ENCODE data around the gene OR2AJ1.
A peak's percentile ranks its signal among the peaks of the same experiment; 100 is the strongest.

OR2AJ1 gene, protein sequence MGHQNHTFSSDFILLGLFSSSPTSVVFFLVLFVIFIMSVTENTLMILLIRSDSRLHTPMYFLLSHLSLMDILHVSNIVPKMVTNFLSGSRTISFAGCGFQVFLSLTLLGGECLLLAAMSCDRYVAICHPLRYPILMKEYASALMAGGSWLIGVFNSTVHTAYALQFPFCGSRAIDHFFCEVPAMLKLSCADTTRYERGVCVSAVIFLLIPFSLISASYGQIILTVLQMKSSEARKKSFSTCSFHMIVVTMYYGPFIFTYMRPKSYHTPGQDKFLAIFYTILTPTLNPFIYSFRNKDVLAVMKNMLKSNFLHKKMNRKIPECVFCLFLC

DNA sequence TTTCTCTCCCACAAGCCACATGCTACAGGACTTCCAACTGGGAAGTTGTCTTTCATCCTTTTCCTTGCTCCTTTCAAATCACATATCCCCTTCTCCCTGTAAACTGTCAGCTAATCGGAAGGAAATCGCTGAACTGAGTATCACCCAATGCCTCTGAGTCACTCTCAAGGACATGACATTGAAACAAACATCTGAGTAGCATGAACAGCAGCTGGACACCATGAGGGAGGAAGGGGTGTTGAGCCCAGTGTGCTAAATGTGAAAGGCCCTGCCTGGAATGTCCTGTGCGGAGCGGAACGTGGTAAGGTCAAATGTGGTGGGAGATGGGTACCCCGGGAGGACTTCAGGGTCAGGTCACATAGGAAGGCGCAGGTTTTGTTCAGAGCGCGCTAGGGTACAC is at the start of gene OR2AJ1:
TSS of gene OR2AJ1 (plus strand) at position 22 of the 400 bp plus-strand sequence. CDS start 8,880 bp downstream, outside the sequence.
- DNase-seq: no peak

DNA sequence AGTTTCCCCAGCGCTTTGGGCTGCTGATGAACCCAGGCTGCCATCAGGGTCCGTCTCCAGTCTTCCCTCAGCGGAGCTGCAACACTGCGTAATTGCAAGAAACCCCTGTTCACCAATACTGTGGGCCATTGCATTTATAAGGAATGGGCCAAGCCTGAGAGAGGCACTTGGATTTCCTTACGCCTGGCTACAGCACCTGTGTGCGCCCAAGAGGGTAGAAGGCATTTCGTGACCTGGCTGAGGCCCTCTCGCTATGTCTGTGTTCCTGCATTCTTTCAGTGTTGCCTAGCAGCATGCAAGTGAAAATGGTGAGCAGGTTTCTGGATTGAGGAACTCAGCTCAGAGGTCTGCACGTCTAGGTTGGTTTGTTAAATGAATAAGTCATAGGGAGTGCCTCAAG is 41.3 kb upstream of the OR2AJ1 start:
- no peak for DNase-seq

DNA sequence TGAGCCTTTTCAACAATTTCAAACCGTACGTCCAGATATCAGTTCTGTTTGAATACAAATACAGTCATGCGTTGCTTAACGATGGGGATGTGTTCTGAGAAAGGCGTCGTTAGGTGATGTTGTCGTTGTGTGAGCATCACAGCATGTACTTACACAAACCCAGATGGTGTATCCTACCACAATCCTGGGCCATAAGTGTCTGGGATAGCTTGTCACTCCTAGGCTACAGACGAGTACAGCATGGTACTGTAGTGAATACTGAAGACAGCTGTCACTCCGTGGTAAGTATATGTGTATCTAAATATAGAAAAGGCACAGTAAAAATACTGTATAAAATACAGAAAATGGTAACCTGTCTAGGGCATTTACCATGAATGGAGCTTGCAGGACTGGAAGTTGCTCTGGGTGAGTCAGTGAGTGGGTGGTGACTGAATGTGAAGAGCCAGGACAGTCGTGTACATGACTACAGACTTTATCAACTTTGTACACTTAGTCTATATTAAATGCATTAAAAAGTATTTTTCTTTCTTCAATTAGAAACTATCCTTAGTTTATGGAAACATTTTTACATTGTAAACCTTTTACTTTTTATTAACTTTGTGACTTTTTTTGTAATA is 39.8 kb upstream of the OR2AJ1 start:
- no peak for DNase-seq

DNA sequence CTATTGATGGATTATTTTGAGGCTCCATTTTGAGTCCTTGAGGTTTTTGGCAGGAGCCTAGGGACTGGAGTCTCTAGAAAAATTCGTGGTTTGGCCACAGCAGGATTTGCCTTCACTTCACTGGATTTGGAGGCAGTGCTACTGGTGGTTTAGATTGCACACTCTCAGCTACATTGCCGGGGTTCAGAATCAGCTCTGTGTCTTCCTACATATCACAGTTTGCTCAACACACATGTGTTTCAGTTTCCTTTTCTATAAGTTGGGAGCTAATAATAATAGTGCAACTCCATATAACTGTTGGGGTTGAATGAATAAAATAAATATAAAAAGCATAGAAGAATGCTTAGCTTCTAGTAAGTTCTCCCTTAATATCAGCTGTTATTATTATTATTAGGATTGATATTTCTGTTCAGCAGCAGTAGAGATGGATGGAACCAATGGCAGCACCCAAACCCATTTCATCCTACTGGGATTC is 29.5 kb upstream of the OR2AJ1 start, which contains the start of gene OR2W3:
TSS of gene OR2W3 (plus strand) at position 425 of the 475 bp plus-strand sequence. CDS start at position 425, 0 bp downstream.
- no peak for DNase-seq

DNA sequence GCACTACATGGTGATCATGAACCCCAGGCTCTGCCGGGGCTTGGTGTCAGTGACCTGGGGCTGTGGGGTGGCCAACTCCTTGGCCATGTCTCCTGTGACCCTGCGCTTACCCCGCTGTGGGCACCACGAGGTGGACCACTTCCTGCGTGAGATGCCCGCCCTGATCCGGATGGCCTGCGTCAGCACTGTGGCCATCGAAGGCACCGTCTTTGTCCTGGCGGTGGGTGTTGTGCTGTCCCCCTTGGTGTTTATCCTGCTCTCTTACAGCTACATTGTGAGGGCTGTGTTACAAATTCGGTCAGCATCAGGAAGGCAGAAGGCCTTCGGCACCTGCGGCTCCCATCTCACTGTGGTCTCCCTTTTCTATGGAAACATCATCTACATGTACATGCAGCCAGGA is 28.7 kb upstream of the OR2AJ1 start:
- no peak for DNase-seq

DNA sequence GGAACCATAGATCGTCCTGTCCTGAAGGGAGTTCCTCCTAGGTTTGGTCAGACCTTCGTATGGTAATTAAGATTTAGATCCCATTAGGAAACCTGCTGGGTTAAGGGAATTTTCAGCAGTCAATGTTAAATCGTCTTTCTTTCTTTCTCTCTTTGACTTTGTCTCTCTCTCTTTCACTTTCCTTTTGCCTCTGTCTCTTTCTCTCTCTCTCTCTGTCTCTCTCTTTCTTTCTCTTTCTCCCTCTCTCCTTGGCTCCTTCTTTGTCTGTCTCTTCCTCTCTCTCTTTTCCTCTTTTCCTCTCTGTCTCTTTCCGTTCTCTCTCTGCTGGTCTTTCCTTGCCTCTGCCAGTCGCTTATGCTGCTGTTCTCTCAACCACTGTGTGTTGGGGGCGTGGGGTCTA is 20.6 kb upstream of the OR2AJ1 start:
- DNase-seq: no peak

DNA sequence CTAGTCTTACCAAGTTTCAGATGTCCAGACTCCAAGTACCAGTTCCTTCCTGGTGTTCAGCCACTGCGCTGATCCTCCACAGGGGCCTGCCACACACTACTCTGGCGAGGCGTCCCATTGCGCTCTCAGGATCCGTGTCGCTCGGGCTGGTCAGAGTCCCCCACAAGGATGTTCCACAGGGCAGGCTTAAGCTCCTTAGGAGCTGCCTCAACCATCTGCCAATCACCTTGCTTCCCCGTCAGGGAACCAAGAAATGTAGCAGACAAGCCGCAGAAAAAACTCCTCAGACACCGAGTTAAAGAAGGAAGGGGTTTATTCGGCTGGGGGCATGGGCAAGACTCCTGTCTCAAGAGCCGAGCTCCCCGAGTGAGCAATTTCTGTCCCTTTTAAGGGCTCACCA is 19.5 kb upstream of the OR2AJ1 start:
- no peak for DNase-seq

DNA sequence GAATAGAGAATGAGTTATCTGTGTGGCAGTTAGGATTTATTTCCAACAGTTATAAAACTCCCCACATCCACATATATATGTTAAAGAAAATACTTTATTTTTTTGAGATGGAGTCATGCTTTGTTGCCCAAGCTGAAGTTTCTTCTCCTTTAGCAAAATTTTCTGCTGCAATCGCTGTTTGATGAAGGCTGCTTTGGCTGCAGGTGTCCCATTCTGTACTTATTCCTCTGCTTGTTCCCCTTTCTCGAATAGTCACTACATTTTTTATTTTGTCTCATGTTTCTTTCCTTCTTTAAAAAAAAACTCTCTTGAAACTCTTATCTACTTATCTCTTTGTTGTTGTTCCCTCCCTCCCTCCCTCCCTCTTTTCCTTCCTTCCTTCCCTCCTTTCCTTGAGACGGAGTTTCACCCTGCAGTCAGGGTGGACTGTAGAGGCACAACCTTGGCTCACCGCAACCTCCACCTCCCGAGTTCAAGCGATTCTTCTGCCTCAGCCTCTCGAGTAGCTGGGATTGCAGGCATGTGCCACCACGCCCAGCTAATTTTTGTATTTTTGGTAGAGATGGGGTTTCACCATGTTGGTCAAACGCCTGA is 18.7 kb upstream of the OR2AJ1 start:
- DNase-seq: no peak

DNA sequence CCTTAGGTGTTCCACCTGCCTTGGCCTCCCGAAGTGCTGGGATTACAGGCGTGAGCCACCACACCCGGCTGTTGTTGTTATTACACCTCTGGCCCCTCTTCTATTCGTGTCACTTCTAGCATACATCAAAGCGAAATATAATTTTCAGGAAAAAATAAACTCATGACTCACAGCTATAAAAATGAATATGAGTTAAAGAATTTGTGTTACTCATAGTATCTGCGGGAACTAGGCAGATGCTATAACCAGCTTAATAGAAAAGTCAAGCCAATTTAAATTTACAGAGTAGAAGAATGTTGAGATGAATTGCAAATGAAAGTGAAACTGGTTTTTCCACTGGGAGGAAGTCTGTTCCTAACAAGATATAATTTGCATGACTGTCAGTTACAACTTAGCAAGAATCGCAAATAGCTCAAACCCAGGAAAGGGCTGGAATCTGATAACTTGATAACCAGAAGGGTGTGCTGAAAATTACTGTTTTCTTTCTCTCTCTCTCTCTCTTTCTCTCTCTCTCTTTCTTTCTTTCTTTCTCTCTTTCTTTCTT is 18.1 kb upstream of the OR2AJ1 start:
- DNase-seq: no peak

DNA sequence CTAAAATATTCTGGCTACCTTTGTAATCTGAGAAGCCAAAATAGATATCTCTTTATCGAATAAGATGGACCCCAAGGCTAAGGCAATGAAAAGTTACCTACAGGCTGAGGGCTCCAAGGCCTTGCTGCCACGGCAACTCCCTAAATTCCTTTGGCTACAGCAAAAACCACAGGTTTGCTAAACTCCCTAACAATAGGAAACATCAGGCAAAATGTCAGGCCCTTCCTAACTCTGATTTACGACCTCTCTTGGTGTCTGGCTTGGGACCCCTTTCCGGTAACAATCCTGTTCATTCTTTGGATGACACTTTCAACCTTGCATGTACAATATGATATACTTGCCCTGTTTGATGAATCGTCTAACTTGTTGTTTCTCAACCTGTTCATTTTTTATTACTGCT is 15.9 kb upstream of the OR2AJ1 start:
- no peak for DNase-seq

DNA sequence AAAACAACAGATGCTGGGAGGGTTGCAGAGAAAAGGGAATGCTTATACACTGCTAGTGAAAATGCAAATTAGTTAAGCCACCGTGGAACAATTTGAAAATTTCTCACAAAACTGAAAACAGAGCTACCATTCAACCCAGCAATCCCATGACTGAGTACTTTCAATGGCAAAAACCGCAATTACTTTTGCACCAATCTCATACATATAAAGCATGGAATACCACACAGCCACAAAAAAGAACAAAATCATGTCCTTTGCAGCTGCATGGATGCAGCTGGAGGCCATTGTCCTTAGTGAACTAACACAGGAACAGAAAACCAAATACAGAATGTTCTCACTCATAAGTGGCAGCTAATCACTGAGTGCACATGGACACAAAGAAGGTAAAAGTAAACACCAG is 10.9 kb upstream of the OR2AJ1 start:
- DNase-seq: no peak

DNA sequence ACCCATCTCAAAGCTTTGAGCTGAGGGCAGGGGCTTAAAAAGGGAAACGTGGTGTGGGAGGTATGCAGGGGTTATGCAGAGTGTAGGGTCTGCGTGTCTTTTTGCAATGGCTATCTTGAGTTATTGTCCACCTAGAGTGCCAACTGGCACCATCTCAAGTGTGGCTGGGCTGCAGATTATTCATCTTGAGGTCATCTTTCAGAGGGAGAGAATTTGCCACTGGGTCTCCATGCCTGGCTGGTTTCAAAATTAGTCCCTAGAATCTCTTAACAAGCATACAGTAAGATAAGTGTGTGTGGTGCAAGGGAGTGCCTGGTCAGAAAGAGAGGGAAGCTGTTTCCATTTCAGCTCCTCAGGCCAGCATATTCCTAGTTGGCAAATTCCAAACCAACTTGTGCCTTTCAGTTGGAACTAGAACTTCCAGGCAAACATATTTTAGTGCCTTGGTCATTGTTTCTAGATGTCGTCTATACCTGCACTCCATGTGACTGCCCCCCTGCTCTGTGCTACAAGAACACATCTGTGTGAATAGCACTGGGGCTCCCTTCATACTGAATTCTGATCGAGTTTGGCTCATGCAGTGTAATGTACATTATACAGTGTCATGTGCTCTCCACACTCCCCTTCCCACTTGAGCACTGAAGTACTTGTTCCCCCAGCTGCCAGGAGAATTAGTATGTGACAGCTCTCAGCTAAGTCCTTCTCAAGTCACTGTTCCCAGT is 9.6 kb upstream of the OR2AJ1 start:
- DNase-seq: no peak

DNA sequence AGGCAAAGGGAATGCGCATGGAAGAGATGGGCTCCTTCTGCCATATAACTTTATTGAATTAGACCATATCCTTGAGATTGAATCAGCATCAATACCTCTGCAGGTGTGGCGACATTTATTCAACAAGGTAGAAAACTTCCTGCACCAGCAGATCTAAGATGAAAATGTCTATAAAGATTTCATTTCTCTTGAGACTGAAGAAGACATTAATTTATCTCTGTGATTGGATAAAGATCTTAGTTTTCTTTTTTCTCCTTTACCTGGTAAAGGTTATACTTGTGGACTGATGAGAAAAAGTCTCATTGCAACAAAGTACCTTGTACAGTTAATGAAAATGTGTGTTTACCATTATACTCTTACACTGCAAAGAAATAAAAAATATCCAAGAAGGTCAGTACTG is 4.7 kb upstream of the OR2AJ1 start, which contains the start of gene OR2T8:
TSS of gene OR2T8 (plus strand) at position 301 of the 400 bp plus-strand sequence. CDS start 766 bp downstream, outside the sequence.
- DNase-seq: no peak

DNA sequence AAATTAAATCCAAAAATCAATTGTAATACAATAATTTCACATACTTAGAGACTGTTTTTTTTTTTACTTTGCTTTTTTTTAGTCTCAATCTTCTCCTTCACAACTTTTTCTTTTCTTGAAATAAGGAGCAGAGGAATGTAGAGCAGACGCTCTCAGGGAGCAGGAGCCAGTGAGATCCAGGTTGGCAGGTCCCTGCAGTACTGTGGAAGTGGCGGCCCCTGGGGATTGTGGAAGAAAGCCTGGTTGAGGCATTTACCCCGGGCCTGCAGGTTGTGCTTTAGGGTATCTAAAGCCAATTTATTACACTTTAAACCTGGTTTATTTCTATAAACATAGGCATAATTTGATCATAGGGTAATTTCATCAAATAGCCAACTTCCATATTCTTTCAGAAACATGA is 748 bp upstream of the OR2AJ1 start:
- no peak for DNase-seq

DNA sequence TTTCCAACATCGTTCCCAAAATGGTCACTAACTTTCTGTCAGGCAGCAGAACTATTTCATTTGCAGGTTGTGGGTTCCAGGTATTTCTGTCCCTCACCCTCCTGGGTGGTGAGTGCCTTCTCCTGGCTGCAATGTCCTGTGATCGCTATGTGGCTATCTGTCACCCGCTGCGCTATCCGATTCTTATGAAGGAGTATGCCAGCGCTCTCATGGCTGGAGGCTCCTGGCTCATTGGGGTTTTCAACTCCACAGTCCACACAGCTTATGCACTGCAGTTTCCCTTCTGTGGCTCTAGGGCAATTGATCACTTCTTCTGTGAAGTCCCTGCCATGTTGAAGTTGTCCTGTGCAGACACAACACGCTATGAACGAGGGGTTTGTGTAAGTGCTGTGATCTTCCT is 9.3 kb downstream of the OR2AJ1 start:
- no peak for DNase-seq

DNA sequence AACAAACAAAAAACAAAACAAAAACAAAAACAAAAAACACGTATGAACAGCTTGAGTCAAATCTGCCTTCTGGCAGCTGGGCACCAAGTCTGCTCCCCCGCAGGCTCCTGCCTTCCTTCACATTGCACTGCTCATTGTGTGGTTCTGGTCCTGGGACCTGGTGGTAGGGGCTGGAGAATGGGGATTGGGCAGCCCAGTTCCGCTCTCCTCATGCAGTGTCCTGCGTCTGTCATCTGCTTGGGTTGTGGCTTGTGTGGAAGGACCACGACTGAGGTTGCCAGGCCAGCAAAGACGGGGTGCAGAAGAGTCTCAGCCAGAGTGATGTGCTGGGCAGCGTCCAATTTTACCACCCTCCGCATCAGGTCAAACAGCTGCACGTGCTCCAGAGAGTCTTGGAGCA is 11.1 kb downstream of the OR2AJ1 start:
- no peak for DNase-seq

DNA sequence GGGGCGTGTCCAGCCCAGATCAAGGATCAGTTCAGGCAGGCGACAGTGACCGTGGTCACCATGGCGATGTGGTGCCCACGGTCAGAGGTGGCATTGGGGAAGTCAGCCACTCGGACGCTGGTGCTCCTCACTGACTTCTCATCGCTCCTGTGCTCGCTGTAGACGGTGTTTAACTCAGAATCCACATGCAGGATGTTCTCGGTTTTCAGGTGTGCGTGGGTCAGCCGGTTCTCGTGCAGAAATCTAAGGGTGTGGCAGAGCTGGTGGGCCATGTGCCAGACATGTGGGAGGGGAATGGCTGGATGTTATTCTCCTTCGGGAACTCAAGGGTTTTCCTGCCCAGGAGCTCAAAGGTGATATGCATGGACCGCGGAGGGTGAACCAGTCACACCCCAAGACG is 11.7 kb downstream of the OR2AJ1 start:
- DNase-seq: no peak

DNA sequence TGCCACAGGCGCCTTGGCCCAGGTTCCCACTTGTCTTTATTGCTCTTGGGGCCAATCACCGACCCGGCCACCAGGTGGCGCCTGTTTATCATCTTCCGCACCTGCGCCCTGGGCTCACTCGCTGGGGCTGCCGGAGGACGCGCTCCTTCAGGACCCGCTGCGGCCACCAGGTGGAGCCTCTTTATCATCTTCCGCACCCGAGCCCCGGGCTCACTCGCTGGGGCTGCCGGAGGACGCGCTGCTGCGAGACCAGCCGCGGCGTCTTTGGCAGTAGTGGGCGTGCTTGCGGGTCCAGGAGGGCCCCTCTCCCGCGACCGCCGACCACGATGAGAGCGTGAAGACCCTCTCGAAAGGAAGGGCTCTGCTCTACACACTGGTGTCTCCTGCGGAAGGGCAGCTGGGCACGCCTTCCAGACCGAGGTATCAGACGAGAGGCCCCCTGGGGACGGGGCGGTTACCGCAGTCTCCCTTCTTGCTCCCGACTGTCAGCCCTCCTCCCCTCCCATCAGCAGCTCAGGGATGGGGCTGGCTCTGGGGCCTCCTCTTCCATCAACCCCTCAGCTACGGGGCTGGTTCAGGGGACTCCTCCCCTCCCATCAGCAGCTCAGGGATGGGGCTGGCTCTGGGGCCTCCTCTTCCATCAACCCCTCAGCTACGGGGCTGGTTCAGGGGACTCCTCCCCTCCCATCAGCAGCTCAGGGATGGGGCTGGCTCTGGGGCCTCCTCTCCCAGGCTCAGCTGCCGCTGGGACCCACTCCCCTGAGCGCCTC is 12.5 kb downstream of the OR2AJ1 start:
- DNase-seq: peak; percentile 75

DNA sequence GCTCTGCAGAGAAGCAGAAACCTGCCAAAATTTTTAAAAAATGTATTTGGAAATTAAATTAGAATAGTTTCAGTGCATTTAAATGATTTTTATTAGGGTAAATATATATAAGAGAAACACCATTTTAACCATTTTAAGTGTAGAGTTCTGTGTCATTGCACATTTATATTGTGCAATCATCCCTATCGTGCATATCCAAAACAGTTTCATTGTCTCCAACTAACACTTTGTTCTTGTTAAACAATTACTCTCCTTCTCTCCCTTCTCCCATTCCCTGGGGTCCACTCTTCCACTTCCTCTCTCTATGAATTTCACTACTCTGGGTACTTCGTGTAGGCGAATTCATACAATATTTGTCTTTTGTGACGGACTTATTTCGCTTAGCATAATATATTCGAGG is 17.9 kb downstream of the OR2AJ1 start:
- no peak for DNase-seq

DNA sequence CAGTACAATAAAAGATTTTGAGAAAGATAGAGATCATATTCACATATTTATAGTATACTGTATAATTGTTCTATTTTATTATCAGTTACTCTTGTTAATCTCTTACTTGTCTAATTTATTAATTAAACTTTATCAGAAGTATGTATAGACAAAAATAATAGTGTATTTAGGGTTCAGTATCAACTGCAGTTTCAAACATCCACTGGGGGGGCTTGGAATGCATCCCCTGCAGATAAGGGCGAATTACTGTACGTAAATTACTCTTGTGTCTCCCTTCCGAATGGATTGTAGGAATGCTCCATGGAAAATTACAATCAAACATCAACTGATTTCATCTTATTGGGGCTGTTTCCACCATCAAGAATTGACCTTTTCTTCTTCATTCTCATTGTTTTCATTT is 23.9 kb downstream of the OR2AJ1 start, which contains the start of gene OR2L8:
TSS of gene OR2L8 (plus strand) at position 301 of the 400 bp plus-strand sequence. CDS start at position 301, 0 bp downstream.
- DNase-seq: no peak

DNA sequence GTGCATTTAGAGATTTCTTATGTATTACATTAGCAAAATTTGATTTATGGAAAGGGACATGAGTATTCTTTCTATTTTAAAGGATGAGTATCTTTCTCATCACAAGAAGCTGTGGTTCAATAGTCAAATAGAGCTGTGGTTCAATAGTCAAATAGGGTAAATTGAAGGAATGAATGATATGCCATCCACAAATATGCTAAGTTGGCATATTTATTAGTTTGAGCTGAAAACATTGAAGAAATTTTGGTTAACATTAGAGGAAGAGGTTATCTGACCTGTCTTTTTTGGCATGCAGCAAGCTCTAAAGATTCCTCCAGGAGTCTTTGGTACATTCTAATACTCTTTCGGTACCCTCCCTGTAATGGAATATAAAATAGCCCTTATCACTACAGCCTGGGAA is 28.7 kb downstream of the OR2AJ1 start:
- DNase-seq: no peak

DNA sequence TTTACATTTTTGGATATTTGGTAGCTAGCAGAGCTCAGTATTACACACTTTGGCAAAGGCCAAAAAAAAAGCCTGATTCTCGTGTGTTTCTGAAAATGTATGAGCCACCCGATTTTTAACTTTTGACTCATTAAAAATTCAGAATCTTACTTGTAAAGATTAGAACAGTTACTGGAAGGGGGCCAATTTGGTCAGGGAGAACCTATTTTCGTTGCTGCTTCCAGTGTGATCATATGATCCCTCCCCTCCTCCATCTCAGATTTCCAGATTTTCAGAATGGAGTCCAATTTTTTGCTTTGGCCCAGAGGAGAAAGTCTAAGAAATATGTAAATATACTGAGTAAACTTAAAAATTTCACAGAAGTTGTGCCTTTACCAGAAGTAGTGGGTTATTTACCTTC is 37.1 kb downstream of the OR2AJ1 start:
- DNase-seq: no peak
